GM18951 (cell line): ENCODE results near the gene SGCD.

Experiments used
- POLR2A ChIP-seq: IDR thresholded peaks from 4 replicates; pipeline ENCODE4 v1.6.1; 2011; ENCODE audit warnings: mild to moderate bottlenecking; ENCODE audit not compliant: insufficient read length, insufficient read depth; ENCODE audit errors: extremely low read depth
- in situ Hi-C: fragments of 300-500 bp; cut with MboI; formaldehyde crosslinking; loops from one replicate; pipeline ENCODE4 v1.12.0; 2022; ENCODE audit warnings: low sequenced_read_pairs, mixed read lengths, inconsistent platforms; ENCODE audit not compliant: unreplicated experiment

SGCD gene

GRCh38 chr5:156378159-156378558, 51.2 kb downstream of the SGCD start:
- in situ Hi-C loops = no loop called here
- no peak for TF ChIP-seq POLR2A

DNA sequence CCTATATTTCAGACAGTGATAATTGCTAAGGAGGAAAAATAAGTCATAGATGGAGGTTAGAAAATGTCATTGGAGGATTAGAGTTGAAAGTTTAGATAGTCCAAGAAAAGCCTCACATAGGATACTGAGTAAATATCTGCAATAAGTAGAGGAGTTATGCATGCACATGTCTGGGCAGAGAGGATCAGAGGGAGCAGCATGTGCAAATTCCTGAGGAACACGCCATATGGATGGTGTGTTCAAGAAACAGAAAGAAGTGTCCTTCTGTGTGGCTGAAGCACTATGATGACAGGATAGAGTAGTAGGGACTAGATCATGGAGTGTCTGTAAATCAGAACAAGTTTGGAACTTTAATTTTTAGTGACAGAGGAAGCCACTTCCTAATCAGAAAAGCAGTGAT, 52.2 kb downstream of the SGCD start:
- in situ Hi-C loops = no loop called here
- no peak for TF ChIP-seq POLR2A

DNA sequence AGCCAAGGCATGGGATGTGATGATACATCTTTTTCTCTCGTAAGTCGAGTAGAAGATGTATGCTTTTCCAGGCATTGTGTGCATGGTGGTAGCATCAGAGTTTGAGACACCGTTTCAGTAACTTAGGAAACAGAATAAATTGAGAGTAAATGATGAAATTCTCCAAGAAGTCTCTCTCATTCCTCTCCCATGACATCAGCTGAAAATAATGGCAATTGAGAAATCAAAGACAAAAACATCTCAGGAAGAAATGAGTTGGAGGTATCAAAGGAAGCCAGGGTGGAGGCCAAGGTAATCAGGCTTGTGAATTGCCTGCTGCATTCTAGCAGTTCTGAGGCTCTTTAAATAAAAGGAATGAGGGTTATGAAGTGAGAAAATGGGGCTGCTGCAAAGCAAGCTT, 53.9 kb downstream of the SGCD start:
- no peak for TF ChIP-seq POLR2A
- in situ Hi-C loops = no loop called here

DNA sequence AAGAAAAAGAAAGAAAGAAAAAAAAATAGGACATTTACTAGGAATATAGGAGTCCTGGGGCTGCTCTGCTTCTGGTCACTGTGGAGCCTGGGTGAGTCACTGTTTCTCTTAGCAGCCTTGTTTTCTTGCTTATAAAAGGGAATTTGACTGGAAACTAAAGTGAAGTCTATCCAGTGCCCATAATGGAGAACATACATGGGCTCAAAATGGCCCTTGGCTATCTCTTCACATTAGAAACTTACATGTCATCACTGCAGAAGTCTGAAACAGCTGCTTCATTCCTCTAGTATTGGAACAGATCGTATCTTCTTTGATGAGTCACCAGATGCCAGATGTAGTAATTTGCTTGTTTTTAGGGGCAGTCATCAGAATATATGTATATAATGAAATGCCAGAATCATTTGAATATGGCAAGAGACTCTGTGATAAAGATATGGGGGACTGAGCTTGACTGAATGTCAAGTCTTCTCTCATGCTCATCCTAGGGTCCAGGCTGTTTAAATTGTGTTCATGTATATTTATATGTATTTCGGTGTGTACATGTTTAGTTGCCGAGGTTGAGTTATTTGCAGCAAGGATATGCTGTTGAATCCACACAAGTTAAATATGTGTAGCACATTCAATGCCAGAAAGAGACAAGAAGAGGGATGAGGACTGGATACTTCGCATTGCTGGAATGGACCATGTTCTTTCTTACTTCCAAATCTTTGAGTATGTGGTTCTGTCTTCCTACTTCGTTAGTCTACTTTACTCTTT, 56.7 kb downstream of the SGCD start:
- in situ Hi-C loops = no loop called here
- no peak for TF ChIP-seq POLR2A

GRCh38 chr5:156385416-156385815, 58.5 kb downstream of the SGCD start:
- no peak for TF ChIP-seq POLR2A
- in situ Hi-C loops = no loop called here

DNA sequence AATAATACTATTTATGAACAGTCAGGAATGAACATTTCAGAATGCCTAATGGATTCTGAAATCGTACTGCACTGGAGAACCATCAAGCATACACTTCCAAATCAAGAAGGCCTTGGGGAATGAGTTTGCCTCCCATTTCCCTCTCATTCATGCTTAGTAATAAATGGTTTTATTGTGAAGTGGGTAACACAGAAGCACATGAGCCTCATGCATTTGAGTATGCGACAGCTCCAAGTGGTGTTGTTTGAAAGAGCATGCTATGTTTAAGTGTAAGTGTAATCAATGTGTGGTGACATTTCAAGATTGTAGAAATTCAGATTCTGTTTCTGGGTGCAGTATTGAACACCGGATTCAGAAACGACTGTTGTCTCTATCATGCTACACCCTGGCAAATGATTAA, 60.0 kb downstream of the SGCD start:
- no peak for TF ChIP-seq POLR2A
- in situ Hi-C loops = no loop called here

GRCh38 chr5:156387391-156387790, 60.4 kb downstream of the SGCD start:
- in situ Hi-C loops = no loop called here
- no peak for TF ChIP-seq POLR2A

GRCh38 chr5:156388233-156388632, 61.3 kb downstream of the SGCD start:
- in situ Hi-C loops = no loop called here
- TF ChIP-seq POLR2A = no peak

- in situ Hi-C loops = no loop called here
- TF ChIP-seq POLR2A = no peak
These were observed 64.2 kb downstream of the SGCD start for GRCh38 chr5:156391139-156391538.

DNA sequence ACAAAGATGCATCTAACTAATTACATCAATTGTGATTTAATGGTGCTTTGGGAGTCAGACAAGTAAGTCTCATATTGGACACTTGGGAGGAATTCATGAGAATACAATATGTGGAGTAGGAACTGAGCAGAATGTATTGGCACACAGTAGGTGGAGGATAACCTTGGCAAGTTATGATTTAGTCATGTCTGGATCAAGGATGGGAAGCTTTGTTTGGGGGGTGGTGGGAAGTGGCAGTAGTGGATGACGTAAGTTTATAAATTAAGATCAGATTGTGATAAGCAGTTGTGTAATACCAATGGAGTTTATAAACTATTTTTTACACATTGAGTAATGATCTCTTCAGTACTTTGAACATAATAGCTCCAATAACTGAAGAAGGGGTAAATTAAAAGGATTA, 67.0 kb downstream of the SGCD start:
- in situ Hi-C loops = no loop called here
- TF ChIP-seq POLR2A = no peak

GRCh38 chr5:156394642-156395305, 67.8 kb downstream of the SGCD start:
- TF ChIP-seq POLR2A = no peak

DNA sequence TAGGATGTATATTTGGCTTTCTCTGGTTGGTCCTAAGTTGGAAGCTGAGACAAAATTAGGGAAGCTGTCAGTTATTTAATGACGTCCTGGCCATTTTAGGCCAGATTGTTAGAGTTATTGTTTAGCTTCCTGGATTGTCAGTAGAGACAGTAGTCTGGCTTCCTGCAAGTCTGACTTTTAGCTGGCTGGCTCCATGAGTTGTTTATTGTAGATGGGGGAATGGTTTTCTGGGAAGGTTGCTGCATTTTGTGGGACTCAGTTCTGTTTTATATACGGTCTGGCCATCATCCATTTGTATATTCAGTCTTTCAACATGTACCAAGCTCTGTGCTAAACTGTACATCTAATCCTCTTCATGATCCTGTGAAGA, 68.3 kb downstream of the SGCD start:
- in situ Hi-C loops = no loop called here
- TF ChIP-seq POLR2A = no peak

More at GRCh38 chr5:156394642-156395305, 67.8 kb downstream of the SGCD start:
- in situ Hi-C loops = no loop called here

DNA sequence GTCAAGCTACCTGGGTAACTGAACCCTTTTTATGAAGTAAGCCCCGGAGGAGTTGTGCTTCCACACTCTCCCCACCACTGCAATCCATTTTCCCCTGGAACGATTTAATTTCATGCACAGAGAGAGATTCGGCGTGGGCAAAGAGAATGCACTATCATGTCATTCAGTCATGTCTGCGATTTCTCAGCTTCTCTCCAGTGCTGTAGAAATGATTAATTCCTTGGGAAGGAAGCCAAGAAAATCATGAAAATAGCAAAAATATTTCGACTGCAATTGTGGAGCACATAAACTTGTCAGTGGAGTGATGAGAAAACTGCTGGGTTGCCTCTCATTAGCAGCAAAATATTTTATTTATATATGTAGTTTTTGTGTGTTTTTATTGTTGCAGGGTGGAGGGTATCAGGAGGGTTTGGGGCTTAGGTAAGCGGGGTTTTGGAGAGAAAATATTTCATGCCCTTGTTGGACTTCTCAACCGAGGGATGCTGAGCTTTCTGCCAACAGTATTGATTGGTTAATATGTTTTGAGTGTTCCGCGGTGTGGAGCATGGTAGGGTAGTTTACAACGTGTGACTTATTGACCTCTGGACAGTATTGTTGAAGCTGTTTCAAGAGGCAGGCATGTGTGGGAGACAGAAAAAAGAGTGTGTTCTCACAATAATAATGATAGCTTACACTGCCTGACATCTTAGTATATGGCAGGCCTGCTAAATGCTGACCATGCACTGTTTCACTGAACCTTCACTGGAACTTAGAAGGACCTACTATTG, 69.3 kb downstream of the SGCD start:
- TF ChIP-seq POLR2A = no peak
- in situ Hi-C loops = no loop called here

DNA sequence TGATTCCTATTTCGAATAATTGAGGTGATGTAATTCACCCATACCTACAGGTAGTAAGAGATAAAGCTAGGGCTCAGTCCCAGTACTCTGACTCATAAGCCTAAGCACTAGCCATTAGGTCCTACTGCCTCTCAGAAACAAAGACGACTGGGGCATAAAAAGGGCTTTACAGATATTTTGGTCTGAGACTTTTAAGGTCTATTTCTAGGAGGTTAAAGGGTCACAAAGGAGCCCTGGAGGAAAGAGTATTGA, 69.8 kb downstream of the SGCD start:
- in situ Hi-C loops = no loop called here
- TF ChIP-seq POLR2A = no peak

DNA sequence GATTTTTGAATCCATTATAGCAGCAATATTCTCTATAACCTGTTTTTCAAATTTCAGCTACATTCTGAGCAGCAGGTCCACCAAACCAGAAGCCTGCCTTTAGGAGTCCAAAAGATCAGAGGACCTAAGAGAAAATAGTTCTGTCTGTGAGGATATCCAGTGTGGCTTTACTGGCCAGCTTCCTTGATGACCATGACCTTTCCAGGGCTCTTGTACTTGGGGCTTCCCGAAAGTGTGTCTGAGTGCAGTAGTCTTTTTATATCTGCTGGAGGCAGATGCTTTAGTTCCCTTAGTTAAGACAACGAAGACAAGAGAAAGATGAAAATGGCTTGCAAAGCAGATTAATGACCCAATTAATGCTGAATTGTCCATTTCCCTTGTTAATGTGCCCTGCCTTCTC, 72.4 kb downstream of the SGCD start:
- TF ChIP-seq POLR2A = no peak
- in situ Hi-C loops = no loop called here
